Upper lobe of right lung (tissue), 1 donor: ENCODE data around the gene MIPOL1. TPM values are rescaled to one million over a fixed set of nuclear protein-coding genes. Genes with fewer than 3 reads are reported as not detected.

Source experiments
- ATAC-seq: fragments of 200-7000 bp; cut with Tn5 transposase; one replicate; pipeline ENCODE4 v1.9.1; 2020; ENCODE audit warnings: mild to moderate bottlenecking, moderate library complexity
- DNase-seq: peaks from one replicate; pipeline ENCODE4 v3.0.0-alpha.2; 2020
- H3K27ac ChIP-seq: fragments of 200-600 bp; one replicate; pipeline ENCODE4 v1.8.0; 2022
- H3K27me3 ChIP-seq: fragments of 200-600 bp; one replicate; pipeline ENCODE4 v1.8.0; 2022; ENCODE audit warnings: mild to moderate bottlenecking
- H3K36me3 ChIP-seq: fragments of 200-600 bp; one replicate; pipeline ENCODE4 v1.8.0; 2022
- H3K4me1 ChIP-seq: fragments of 200-600 bp; one replicate; pipeline ENCODE4 v1.8.0; 2022
- H3K4me3 ChIP-seq: fragments of 200-600 bp; one replicate; pipeline ENCODE4 v1.8.0; 2022; ENCODE audit warnings: mild to moderate bottlenecking
- H3K9me3 ChIP-seq: fragments of 200-600 bp; one replicate; pipeline ENCODE4 v1.8.0; 2022
- intact Hi-C: fragments of 100-400 bp; cut with DNase I; formaldehyde crosslinking; loops from one replicate; pipeline ENCODE4 v1.11.0; 2022
- total RNA-seq: library from RNA; stranded (reverse); fragmentation: NEBNext Ultra II Directional; extraction: Animal tissue kit (Norgen Biotek cat#: 25700); gene quantifications from one replicate; pipeline ENCODE4 v1.2.1, GENCODE V29; 2021
- TF ChIP-seq, protein P1 (sequence below): fragments of 200-600 bp; IDR thresholded peaks from one replicate; pipeline ENCODE4 v1.8.0; 2022; ENCODE audit warnings: antibody characterized with exemption
- donor health status: DM: no; HTN: yes; CAD: no; lungs with severe emphysema.

The MIPOL1 gene
- total RNA-seq, 1 donor from 2014 or later = 10.0 TPM

DNA sequence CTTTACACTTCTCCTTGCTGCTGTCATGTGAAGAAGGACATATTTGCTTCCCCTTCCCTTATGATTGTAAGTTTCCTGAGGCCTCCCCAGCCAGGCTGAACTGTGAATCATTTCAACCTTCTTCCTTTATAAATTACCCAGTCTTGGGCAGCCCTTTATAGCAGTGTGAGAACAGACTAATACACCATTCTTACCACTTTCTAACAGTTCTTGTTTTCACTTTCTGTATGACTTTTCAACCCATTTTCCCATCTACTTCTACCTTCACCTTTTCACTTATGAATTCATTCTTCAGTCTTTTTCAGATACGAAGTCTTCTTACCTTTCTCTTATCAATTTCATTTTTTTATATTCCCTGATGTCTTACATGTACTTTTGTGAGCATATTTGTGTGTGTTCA is 342.3 kb downstream of the MIPOL1 start:
- ATAC-seq = no peak
- TF ChIP-seq, protein P1, sequence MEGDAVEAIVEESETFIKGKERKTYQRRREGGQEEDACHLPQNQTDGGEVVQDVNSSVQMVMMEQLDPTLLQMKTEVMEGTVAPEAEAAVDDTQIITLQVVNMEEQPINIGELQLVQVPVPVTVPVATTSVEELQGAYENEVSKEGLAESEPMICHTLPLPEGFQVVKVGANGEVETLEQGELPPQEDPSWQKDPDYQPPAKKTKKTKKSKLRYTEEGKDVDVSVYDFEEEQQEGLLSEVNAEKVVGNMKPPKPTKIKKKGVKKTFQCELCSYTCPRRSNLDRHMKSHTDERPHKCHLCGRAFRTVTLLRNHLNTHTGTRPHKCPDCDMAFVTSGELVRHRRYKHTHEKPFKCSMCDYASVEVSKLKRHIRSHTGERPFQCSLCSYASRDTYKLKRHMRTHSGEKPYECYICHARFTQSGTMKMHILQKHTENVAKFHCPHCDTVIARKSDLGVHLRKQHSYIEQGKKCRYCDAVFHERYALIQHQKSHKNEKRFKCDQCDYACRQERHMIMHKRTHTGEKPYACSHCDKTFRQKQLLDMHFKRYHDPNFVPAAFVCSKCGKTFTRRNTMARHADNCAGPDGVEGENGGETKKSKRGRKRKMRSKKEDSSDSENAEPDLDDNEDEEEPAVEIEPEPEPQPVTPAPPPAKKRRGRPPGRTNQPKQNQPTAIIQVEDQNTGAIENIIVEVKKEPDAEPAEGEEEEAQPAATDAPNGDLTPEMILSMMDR = no peak

DNA sequence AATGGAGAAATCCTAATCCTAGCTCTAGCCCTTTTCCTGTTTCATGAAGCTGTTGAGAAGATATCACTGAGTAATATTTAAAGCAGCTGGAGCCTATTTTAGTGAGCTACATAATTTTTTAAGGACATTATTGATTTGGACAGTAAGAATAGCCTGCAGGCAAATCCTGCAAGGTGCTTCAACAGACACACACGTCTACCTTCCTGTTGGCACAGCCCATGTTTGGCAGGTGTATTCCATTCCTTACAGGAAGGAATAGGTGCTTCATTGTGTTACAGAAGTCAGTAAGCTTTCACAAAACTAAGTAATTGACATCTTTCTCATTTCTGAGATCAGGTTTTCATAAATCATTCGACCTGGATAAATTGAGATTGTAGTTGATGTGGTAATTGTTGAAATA is 346.7 kb downstream of the MIPOL1 start:
- H3K27me3 ChIP-seq = no peaks in the 10 kb centered on the region
- H3K4me1 ChIP-seq = no peaks in the 10 kb centered on the region
- intact Hi-C loops = no loop called here
- H3K27ac ChIP-seq = no peak overlapping the region
- no peak for DNase-seq
- TF ChIP-seq, protein P1 = no peak
- no peaks in the 10 kb centered on the region for H3K9me3 ChIP-seq
- ATAC-seq = no peak
- no peaks in the 10 kb centered on the region for H3K36me3 ChIP-seq
- H3K4me3 ChIP-seq = no peak overlapping the region

More for the DNA sequence above, 342.3 kb downstream of the MIPOL1 start:
- no peaks in the 10 kb centered on the region for H3K9me3 ChIP-seq
- H3K27me3 ChIP-seq = no peaks in the 10 kb centered on the region
- H3K36me3 ChIP-seq = no peaks in the 10 kb centered on the region
- H3K27ac ChIP-seq = no peak overlapping the region
- no peaks in the 10 kb centered on the region for H3K4me1 ChIP-seq
- no peak overlapping the region for H3K4me3 ChIP-seq
- intact Hi-C loops = no loop called here
- no peak for DNase-seq

DNA sequence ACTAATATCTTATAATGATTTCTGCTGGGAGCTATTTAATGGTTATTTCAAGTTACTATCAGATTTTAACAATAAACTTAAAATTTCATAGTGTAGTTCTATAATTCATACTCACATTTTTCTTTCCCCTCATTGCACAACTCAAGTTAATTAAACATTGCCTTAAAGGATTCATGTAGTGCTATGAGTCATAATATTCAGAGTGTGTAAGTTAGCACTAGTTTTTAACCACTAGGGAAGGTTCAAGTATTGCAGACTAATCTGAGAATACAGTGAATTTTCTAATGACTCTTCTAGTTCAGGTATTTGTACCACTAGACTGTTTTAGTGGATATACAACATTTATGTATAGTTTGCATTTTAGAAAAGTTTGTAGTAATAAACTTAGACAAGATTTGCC is 347.4 kb downstream of the MIPOL1 start:
- Histone ChIP-seq H3K36me3 (no peaks in the 10 kb centered on the region), H3K9me3 (no peaks in the 10 kb centered on the region), H3K27ac (no peak overlapping the region), H3K4me3 (no peak overlapping the region), H3K4me1 (no peaks in the 10 kb centered on the region), H3K27me3 (no peaks in the 10 kb centered on the region)
- no peak for DNase-seq
- intact Hi-C loops = no loop called here
- TF ChIP-seq, protein P1 = no peak
- peak; percentile 43 for ATAC-seq

DNA sequence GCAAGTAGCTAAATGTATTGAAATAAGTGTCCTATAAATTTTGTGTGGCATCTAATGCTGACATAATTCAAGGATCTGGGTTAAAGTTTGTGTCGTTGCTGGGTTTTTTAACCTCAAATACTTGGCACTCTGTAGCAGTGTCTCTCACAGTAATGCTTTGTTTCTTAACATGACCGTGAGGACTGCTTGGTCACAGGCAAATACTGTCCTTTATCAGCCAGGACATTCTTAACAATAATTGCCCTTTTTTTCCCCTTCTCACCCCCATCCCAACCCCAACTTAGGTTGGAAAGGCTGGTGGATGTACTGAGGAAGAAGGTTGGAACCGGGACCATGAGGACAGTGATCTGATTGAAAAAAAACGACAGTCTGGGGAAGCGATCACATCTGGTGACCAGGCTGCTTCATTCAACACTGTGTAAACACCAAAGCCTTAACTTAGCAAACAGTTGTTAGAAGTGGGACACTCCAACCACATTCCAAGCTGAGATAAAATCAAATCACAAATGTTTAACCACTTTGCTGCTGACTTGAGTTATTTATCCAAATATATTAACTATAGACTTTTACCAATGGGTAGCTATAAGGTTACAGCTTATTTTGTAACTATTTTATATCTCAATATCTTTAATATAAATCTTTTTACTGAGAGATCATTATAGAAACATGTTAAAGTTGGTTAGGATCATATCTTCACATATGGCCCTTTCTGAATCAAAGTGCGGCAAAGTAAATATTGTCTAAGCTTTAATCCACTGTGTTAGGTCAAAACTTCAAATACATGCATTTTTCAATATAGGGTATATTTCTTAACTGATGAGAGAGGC is 349.1 kb downstream of the MIPOL1 start:
- Histone ChIP-seq H3K27me3 (no peaks in the 10 kb centered on the region), H3K36me3 (no peaks in the 10 kb centered on the region), H3K4me1 (no peaks in the 10 kb centered on the region), H3K4me3 (no peak overlapping the region), H3K9me3 (no peaks in the 10 kb centered on the region), H3K27ac (peak overlapping the region; percentile 26)
- intact Hi-C loops = no loop called here
- ATAC-seq (peak; percentile 80), DNase-seq (no peak)
- TF ChIP-seq, protein P1 = no peak

DNA sequence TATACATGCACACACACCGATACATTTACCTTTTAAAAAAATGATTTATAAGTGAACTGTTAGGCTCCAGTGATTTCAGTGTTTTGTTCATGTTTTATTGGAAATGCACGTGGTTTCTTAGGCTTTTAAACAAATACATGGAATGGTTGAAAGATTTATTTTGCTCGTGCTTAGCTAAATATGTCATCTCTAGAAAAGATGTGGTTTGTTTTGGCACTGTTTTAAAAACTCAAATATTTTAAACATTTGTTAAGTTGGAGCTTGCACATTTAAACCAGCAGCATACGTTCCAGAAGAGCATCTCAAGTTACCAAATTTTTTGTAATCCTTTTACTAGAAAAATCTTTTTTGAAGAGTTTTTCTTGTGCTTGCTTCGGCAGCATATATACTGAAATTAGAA is 352.8 kb downstream of the MIPOL1 start:
- H3K4me3 ChIP-seq = no peak overlapping the region
- TF ChIP-seq, protein P1 = no peak
- no peak for ATAC-seq
- peaks cover 11% of the 10 kb centered on the region for H3K9me3 ChIP-seq
- no peak overlapping the region for H3K27ac ChIP-seq
- H3K4me1 ChIP-seq = no peaks in the 10 kb centered on the region
- no peak for DNase-seq
- intact Hi-C loops = no loop called here
- H3K36me3 ChIP-seq = no peaks in the 10 kb centered on the region
- no peaks in the 10 kb centered on the region for H3K27me3 ChIP-seq
